NCI-H2196 treated with DMSO at 0.1 percent for 48 hours (cell line): ENCODE results near the gene SRRT.
"Not testable (repeated sequence)": the region's sequence is repeated elsewhere in the genome, so short reads cannot be mapped to it uniquely, and the experiment has no call there.

Source experiments
- DNase-seq: peaks from one replicate; lab custom pipeline; 2025; ENCODE audit not compliant: unreplicated experiment; lab: John Stamatoyannopoulos, UW

Gene SRRT

DNA sequence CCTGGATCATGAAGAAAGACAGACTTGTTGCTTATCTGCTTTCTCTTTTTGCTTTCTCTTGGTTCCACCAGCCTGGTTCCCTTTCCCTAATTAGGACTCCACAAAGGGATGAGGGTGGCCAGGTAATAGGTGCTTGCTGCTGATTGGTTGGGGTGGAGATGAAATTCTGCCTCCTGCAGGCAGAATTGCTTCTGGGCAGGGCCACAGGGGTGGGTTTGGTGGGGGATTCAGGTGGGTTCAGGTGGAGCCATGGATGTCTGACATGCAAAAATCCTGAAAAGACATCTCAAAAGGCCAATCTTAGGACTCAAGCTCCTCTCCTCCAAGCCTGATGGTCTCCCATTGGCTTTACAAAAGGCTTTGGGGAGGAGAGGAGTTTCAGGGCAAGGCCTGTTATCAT lies 46.1 kb downstream of the SRRT start:
- DNase-seq: no peak

DNA sequence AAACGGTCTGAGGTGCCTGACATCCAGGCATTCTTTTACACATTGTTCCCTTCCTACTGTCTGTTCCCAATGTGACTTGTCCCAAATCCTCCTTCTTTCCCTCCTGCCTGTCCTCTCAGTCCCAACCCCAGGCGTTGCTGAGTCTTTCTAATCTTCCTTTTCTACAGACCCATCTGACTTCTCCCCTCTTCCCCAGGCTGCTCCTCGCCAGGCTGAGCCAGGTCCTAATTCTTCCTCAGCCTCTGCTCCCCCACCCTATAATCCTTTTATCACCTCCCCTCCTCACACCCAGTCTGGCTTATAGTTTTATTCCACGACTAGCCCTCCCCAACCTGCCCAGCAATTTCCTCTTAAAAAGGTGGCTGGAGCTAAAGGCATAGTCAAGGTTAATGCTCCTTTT lies 48.7 kb downstream of the SRRT start:
- DNase-seq: not testable (repeated sequence)

DNA sequence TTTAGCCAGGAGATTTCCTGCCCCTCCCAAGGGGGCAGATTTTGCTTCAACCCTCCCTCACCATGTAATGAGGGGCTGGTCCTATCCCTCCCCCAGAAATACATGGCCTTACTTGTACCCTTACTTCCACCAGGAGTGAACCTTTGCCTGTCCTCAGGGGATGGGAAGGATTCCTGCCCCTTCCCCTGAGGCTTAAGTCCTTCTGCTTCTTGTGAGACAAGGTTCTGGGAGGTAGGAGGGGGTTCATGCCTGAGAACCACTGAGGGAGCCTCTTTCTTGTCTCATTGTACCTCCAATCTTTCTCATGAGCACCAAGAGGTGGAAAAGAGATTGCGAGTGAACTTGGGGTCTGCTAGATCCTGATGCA lies 54.9 kb downstream of the SRRT start:
- no peak for DNase-seq

DNA sequence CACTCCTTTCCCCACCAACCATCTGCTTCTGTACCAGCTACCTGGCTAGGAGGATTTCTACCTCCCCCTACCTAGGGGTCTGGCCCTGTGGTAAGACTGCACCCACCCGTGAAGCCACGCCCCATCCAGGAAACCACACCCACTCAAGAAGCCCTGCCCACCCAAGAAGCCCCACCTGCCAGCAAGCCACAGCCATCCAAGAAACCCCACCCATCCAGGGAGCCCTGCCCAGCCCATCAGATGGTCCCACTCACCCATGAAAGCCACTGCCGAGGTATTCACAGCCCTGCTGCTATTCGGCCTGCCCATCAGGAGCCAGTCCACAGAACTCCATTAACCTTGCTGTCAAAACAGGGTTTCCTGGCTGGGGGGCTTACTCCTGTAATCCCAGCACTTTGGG lies 58.8 kb downstream of the SRRT start:
- DNase-seq: no peak

DNA sequence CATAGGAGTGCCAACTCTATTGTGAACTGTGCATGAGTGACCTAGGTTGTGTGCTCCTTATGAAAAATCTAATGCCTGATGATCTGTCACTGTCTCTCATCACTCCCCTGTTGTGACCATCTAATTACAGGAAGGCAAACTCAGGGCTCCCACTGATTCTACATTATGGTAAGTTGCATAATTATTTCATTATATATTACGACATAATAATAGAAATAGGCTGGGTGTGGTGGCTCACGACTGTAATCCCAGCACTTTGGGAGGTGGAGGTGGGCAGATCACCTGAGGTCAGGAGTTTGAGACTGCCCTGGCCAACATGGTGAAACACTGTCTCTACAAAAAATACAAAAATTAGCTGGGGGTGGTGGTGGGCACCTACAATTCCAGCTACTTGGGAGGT lies 60.5 kb downstream of the SRRT start:
- DNase-seq: not testable (repeated sequence)

DNA sequence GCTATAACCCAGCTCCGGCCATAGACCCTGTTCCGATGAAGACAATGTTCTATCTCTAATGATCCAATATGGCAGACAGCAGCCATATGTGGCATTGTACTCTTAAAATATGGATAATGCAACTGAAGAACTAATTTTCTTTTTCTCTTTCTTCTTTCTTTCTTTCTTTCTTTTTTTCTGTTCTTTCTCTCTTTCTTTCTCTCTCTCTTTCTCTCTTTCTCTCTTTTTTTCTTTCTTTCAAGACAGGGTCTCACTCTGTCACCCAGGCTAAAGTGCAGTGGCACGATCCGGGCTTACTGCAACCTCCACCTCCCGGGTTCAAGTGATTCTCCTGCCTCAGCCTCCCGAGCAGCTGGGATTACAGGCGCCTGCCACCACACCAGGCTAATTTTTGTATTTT lies 61.3 kb downstream of the SRRT start:
- not testable (repeated sequence) for DNase-seq
